Stimulated activated naive CD8-positive, alpha-beta T cell treated with anti-CD3 and anti-CD28 coated beads, Interleukin-15, Interleukin-2, amounts not matched to agents 100 U/mL and 50 U/mL, for 24 hours (primary cell): ENCODE data around the gene AGPAT3.

Experiments used
- ATAC-seq: fragments of 150-1000 bp; cut with Tn5 transposase; one replicate; pipeline ENCODE4 v1.10.0; 2021
- DNase-seq: peaks from one replicate; pipeline ENCODE4 v3.0.0; 2021

Gene AGPAT3

GRCh38 chr21:43924421-43925095 lies 59.5 kb downstream of the AGPAT3 start:
- ATAC-seq = no peak

GRCh38 chr21:43925096-43925481 lies 60.1 kb downstream of the AGPAT3 start:
- ATAC-seq (no peak), DNase-seq (no peak)

More at GRCh38 chr21:43924421-43925095, 59.5 kb downstream of the AGPAT3 start:
- DNase-seq = no peak

GRCh38 chr21:43925609-43926008 lies 60.6 kb downstream of the AGPAT3 start:
- ATAC-seq = no peak
- DNase-seq = no peak

- ATAC-seq (no peak), DNase-seq (no peak)
Observed at GRCh38 chr21:43926196-43926595, 61.2 kb downstream of the AGPAT3 start.

GRCh38 chr21:43927591-43928221 lies 62.7 kb downstream of the AGPAT3 start:
- DNase-seq = no peak
- no peak for ATAC-seq

- no peak for DNase-seq
- no peak for ATAC-seq
Observed at GRCh38 chr21:43928222-43929125, 63.5 kb downstream of the AGPAT3 start.

GRCh38 chr21:43929217-43929971 lies 64.4 kb downstream of the AGPAT3 start:
- no peak for ATAC-seq
- no peak for DNase-seq

GRCh38 chr21:43930074-43930847 lies 65.2 kb downstream of the AGPAT3 start:
- ATAC-seq = no peak
- DNase-seq = no peak

GRCh38 chr21:43930848-43931375 lies 65.9 kb downstream of the AGPAT3 start:
- ATAC-seq (no peak), DNase-seq (no peak)

GRCh38 chr21:43931489-43931888 lies 66.5 kb downstream of the AGPAT3 start:
- no peak for DNase-seq
- no peak for ATAC-seq

GRCh38 chr21:43932005-43932404 lies 67.0 kb downstream of the AGPAT3 start:
- DNase-seq = no peak
- no peak for ATAC-seq

GRCh38 chr21:43933199-43933598 lies 68.2 kb downstream of the AGPAT3 start:
- no peak for ATAC-seq
- no peak for DNase-seq

GRCh38 chr21:43933680-43934079 lies 68.7 kb downstream of the AGPAT3 start:
- DNase-seq (no peak), ATAC-seq (no peak)

GRCh38 chr21:43934116-43934515 lies 69.1 kb downstream of the AGPAT3 start:
- no peak for ATAC-seq

GRCh38 chr21:43934716-43935705 lies 70.0 kb downstream of the AGPAT3 start:
- ATAC-seq (no peak), DNase-seq (no peak)

More at GRCh38 chr21:43934116-43934515, 69.1 kb downstream of the AGPAT3 start:
- DNase-seq = no peak

- ATAC-seq (no peak), DNase-seq (no peak)
Observed at GRCh38 chr21:43935711-43936110, 70.7 kb downstream of the AGPAT3 start.

GRCh38 chr21:43936247-43936967 lies 71.4 kb downstream of the AGPAT3 start:
- no peak for ATAC-seq
- no peak for DNase-seq

GRCh38 chr21:43937051-43937832 lies 72.2 kb downstream of the AGPAT3 start:
- DNase-seq = no peak
- ATAC-seq = no peak
